GM19099 (cell line): ENCODE results near the gene LRIG3.

Experiments used
- POLR2A ChIP-seq: IDR thresholded peaks from 3 replicates; pipeline ENCODE4 v1.6.1; 2011; ENCODE audit warnings: low read depth; ENCODE audit not compliant: insufficient read length; ENCODE audit errors: extremely low read depth

The LRIG3 gene, protein sequence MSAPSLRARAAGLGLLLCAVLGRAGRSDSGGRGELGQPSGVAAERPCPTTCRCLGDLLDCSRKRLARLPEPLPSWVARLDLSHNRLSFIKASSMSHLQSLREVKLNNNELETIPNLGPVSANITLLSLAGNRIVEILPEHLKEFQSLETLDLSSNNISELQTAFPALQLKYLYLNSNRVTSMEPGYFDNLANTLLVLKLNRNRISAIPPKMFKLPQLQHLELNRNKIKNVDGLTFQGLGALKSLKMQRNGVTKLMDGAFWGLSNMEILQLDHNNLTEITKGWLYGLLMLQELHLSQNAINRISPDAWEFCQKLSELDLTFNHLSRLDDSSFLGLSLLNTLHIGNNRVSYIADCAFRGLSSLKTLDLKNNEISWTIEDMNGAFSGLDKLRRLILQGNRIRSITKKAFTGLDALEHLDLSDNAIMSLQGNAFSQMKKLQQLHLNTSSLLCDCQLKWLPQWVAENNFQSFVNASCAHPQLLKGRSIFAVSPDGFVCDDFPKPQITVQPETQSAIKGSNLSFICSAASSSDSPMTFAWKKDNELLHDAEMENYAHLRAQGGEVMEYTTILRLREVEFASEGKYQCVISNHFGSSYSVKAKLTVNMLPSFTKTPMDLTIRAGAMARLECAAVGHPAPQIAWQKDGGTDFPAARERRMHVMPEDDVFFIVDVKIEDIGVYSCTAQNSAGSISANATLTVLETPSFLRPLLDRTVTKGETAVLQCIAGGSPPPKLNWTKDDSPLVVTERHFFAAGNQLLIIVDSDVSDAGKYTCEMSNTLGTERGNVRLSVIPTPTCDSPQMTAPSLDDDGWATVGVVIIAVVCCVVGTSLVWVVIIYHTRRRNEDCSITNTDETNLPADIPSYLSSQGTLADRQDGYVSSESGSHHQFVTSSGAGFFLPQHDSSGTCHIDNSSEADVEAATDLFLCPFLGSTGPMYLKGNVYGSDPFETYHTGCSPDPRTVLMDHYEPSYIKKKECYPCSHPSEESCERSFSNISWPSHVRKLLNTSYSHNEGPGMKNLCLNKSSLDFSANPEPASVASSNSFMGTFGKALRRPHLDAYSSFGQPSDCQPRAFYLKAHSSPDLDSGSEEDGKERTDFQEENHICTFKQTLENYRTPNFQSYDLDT

DNA sequence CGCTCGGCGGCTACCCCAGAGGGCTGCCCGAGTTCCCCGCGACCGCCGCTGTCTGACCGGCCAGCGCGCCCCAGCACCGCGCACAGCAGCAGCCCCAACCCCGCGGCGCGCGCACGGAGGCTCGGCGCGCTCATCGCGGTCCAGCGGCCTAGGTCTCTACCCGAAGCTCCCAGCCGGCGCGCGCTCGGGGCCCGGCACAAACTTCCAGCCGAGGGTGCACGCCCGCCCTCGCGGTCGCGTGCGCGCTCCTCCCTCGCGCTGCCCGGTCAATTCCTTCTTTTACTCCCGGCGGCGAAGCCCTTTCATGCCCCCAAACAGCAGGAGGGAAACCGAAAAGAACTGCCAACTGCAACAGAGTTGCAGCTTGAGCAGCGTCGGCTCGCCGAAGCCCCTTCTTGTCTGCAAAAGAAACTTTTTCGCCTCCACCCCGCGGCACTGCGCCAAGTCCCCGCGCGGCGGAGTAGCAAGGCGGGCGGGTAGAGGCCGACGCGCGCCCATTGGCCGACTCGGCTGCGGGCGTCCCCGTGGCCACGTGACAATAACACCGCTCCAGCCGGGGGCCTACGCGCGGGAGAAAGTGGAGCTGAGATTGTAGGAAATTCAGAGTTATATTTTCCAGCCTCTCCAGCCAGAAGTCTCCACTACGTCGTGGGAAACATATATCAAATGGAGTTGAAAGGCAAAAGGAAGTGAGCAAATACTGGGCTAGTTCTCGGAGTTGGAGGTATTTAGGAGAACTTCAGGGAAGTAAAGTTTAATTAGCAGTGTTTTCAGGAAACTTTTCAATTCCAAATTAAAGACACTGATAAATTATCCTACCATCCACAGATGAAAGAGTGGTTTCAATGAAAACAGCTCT lies at the start of gene LRIG3:
Gene LRIG3, minus strand, starts transcription at position 403 of the 859 bp plus-strand sequence. Its CDS starts 269 bp downstream, at position 134.
- no peak for TF ChIP-seq POLR2A

DNA sequence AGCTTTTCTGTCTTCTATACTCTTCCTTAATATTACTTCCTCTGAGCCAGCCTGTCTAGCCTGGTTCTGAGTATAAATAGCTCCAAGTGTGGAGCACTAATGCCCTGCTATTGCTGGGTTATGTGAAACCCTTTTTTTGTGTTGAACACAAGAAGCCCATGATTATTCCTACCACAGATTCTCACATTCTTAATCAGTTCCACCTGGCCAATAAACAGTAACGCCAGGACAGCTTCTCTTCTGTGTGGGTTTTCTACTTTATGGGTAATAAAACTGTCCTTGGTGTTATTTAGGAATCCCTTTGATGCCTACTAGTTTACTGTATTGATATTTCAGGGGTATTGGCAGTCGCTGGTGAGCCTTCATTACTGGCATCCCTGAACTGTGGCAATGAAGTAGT lies 48.9 kb upstream of the LRIG3 start:
- no peak for TF ChIP-seq POLR2A

DNA sequence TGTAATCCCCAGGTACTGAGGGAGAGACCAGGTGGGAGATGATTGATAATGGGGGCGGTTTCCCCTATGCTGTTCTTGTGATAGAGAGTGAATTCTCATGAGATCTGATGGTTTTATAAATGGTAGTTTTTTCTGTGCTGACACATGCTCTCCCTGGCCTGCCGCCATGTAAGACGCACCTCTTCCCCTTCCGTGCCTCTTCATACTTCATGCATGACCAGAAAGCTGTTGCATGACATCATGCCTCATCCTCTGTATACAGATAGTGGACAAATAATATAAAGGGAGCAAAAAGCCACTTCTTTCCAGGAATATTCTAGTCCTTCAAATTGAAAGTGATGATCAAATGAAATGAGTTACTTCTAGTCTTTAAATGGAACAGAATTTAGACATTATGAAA lies 47.3 kb upstream of the LRIG3 start:
- no peak for TF ChIP-seq POLR2A

DNA sequence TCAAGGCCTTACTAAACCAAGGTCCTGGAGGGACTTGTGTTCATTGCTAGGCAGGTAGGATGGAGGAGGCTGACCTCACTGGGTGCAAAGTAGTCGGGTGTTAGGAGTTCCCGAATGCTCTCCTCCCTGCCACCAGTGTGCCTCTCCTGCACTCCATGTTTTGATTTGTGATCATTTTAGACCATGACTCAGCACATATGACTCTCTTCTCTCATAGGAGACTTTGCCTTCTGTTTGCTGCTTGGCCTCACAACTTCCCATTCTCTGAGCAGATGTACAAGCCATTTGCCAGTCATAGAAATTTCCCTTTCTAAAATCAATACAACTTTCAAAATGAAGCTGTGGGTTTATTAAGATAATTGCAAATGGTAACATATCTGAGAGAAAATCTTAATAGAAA lies 46.6 kb upstream of the LRIG3 start:
- no peak for TF ChIP-seq POLR2A

DNA sequence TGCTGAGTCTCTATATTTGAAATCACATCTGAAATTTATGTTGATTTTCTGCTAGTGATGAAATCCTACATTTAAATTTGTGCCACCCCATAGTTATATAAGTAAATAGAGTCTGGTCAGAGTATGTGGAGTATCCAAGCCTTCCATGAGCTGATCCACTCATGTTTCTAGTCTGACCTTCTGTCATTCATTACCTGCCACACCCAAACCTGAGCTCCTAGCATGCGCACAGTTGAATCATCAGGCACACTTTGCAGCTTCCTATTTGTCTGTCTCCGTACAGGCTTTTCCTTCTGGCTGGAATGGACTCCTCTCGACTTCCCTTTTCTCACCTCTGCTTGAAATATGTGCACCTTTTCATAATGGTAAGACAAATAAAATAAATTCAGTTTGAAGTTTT lies 45.3 kb upstream of the LRIG3 start:
- TF ChIP-seq POLR2A: no peak

DNA sequence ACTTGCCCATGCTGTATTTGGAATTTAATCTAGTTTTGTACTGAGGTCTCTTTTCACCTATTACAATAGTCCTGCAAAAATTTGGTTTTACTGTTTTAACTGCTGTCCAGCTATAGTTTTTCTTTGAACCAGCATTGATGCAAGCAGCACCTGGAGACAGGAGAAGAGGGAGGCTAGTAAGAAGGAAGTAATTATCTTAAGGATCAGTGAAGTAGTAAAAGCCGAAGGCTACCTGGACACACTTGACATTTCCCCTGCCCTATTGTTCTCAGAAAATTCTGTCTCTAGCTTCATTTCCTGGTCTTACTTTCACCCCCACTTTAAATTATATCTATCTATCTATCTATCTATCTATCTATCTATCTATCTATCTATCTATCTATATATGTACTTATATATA lies 43.5 kb upstream of the LRIG3 start:
- TF ChIP-seq POLR2A: no peak

DNA sequence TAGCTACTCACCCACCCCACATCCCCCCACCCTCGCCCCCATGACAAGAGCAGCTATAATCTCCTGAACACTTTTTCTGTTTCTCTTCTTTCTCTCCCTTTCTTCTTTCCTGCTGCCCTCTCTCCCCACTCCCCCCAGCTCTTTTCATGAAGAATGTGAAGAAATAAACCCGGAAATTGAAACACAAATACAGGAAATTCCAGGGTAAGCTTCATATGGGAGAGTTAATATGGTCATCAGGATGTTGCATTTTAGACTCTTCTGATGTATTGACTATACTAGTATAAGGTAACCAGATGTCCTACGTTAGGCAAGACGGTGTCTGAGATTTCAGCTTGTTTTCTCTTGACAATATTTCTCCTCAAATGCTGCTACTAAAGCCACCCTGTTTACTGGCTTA lies 41.6 kb upstream of the LRIG3 start:
- no peak for TF ChIP-seq POLR2A

DNA sequence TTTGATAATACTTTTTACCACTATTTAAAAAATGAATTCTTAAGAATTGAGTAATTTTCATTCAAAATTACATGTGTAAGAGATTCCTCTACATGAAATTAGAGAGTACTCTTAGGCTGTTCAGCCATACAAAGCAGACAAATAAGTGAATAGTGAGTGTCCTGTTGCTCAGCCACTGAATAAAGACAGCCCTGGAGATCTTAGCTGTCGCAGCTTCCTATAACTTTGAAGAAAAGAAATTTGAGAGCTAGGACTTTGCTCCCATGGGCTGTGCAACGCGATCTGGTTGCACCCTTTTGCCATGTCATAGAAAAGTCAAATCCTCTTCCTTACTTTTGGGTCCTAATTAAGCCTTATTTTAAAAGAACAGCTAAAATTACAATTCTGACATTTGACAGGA lies 40.9 kb upstream of the LRIG3 start:
- TF ChIP-seq POLR2A: no peak

DNA sequence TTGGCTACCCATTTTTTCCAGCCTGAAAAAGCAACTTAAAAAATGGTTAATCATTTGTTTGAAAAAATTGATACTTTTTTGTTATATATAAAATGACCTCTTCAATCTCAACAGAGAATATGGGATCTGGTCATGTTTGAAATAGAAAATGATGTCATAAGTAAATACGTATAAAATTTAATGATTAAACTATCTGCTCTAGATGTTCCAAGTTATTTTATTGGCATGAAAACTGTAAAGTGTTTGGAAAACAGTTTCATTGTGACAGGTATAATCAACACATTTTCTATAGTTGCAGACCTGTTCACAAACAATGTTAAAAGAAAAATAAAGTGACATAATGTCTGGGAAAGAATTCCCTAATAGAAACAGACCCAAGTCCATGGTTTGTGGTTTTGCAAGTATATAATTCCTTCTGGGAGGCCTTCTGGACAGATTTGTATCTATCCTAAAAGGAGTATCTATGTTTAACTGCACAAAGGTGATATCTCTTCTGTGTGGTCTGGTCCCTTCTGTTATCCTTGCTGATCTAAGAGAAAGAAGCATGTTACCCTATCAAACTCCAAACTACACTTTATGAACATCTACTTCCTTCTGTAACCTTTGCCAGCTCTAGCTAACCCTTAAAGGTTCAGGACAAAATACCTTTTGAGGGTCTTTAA lies 39.5 kb upstream of the LRIG3 start:
- no peak for TF ChIP-seq POLR2A

DNA sequence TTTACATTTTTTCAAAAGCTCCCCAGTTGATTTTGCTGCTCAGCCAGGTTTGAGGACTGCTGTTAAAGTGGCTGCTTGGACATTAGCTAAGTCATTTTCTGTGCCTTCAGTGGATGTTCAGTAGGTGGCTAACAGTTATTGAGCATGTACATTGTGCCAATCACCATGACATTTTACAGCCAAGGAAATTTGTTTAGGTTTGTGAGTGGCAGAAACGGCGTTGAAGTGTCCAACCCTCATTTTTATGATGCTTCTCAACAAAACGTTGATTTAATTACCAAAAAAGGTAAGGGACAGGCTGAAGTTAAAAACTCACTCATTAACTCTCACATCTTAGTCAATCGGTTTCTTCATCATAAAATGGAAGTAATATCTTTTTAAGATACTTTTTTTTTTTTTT lies 37.0 kb upstream of the LRIG3 start:
- no peak for TF ChIP-seq POLR2A

DNA sequence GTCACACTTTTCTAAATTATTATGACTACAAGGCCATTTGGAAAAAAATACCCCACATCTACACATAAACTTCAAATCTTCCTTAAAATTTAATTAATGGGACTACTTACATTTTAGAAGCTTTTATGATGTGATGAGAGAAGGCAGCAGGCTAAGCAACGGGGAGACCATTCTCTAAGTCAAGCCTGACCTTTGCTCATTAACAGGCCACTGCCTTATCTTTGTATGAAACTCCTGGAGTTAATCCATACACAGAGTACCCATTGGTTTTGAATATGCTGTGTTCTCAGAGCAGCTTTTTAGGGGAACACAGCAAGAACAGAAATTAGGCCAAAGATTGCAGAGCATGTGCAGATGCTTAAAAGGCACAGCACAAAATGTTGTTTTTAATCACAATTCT lies 35.5 kb upstream of the LRIG3 start:
- no peak for TF ChIP-seq POLR2A

DNA sequence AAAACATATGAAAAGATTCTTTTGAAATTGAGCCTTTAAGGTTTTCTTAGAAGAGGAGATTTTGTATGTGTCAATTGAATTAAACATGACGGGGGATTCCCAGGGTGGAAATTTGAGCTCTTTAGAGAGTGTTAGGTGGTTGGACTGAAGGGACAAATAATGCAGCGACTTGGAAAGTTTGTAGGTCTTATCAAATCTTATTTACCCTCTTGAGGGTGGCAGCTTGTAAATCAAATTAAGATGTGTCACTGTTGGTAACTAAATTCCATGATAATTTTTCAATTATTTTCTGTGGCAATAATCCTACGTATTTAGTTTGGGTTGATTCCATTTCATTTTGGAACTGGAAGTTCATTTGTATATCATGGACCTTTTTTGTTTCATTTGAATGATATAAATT lies 33.7 kb upstream of the LRIG3 start:
- TF ChIP-seq POLR2A: no peak

DNA sequence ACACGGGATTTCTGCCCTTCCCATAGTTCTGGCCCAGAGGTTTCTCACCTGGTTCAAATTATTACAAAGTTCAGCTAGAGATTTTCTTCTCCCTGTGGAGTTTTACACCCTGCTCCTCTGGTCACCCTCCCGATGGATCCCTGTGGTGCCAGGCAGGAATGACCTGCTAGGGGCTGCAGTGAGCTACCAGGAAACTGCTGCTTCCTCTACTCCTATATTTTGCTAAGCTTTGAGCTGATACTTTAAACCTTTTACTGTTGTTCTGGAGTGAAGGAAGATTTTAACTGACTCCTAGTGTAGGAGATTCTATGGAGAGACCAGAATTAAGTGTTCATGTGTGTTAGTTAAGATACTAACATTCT lies 30.4 kb upstream of the LRIG3 start:
- no peak for TF ChIP-seq POLR2A

DNA sequence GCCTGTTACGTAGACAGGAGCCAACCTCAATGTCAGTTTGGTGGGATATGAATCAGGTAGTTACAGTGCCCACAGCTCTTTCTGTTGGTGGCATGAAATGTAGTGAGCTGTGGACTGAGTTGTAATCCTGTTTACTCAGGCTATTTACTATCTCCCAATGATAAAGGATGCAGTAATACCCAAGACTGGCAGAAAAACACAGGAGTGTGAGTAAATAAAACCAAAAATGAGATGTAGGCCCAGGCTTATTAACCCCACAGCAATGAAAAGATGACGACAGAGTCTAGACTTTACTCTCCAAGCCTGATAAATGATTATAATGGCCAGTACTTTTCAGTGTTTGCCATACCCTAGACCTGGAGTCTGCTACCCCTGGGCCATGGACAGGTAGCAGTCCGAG lies 22.8 kb upstream of the LRIG3 start:
- TF ChIP-seq POLR2A: no peak
